ENCODE results near the gene CBX6. TPM values are rescaled to one million over a fixed set of nuclear protein-coding genes. Genes with fewer than 3 reads are reported as not detected.

CBX6 gene
- total RNA-seq, 1 experiment from 2014 or later, result 31.4 TPM

DNA sequence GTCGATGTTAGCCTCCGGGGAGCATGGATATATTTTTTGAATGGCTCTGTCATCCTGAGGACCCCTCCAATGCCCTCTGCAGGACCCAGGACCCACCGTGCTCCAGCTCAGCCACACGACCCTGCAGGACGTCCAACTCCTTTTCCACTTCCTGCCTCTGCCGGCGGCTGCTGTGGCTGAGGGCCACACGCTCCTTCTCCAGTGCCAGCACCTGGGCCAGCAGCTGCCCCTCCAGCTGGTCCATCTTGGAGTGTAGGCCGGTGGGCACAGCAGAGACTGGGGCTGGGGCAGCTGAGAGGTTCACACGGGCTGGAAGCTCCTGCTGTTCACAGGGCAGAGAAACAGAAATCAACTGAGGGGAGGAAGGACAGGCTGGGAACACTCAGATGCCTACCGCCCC lies 43.8 kb downstream of the CBX6 start:
- no peak overlapping the region for H3K4me2 ChIP-seq (ENCODE audit: insufficient read depth, insufficient read length, low read length)
- H3K79me2 ChIP-seq (ENCODE audit: insufficient read depth, low read length), result no peaks in the 10 kb centered on the region
- H3K27me3 Mint-ChIP-seq (ENCODE audit: low read depth), result peaks cover 2% of the 10 kb centered on the region; the same call in 1 of the 2 replicates
- H3K9ac ChIP-seq (ENCODE audit: extremely low read depth, insufficient read length, low read length), result no peak overlapping the region
- H2BK20ac ChIP-seq (ENCODE audit: low read depth, low read length, poor library complexity, severe bottlenecking), result no peak overlapping the region
- no peak overlapping the region for H2BK5ac ChIP-seq (ENCODE audit: insufficient read length, low read length)
- DNase-seq, result no peak
- H3K79me1 ChIP-seq (ENCODE audit: insufficient read depth, low read depth, low read length, poor library complexity, severe bottlenecking), result no peaks in the 10 kb centered on the region
- no CpG with 5 or more reads among the region's 11 CpGs for WGBS (ENCODE audit: extremely low coverage, insufficient read length, low lambda C conversion rate)
- H3K4ac ChIP-seq (ENCODE audit: low read depth, low read length), result no peak overlapping the region
- H3K23ac ChIP-seq (ENCODE audit: insufficient read length, low read depth, low read length), result no peak overlapping the region
- no peaks in the 10 kb centered on the region for H3K9me3 ChIP-seq (ENCODE audit: control insufficient read depth, low read depth, low read length)
- H2BK15ac ChIP-seq (ENCODE audit: low read depth, low read length), result no peak overlapping the region
- H2AK5ac ChIP-seq (ENCODE audit: insufficient read length, low read length), result no peak overlapping the region
- no peak overlapping the region for H3K27ac ChIP-seq (ENCODE audit: insufficient read length, low read depth, low read length)
- no peak overlapping the region for H2BK12ac ChIP-seq (ENCODE audit: insufficient read length, low read depth, low read length)
- no peaks in the 10 kb centered on the region for H3K9me3 Mint-ChIP-seq
- no peaks in the 10 kb centered on the region for H3K4me1 ChIP-seq (ENCODE audit: insufficient read depth, low read length)
- H3T11ph ChIP-seq (ENCODE audit: low read length), result no peak overlapping the region
- no peak overlapping the region for H3K4me3 Mint-ChIP-seq
- H3K27ac Mint-ChIP-seq, result no peak overlapping the region
- H3K56ac ChIP-seq (ENCODE audit: insufficient read length, low read depth, low read length), result no peak overlapping the region
- H3K4me1 Mint-ChIP-seq, result peaks cover 20 to 25% of the 10 kb centered on the region in 2 experiments
- no peaks in the 10 kb centered on the region for H3K36me3 Mint-ChIP-seq (ENCODE audit: insufficient read depth in 1 of 3, low read depth in 3 of 3)
- H4K91ac ChIP-seq (ENCODE audit: insufficient read length, low read depth, low read length), result no peak overlapping the region
- H3K18ac ChIP-seq (ENCODE audit: insufficient read length, low read depth, low read length), result no peak overlapping the region
- H3K23me2 ChIP-seq (ENCODE audit: insufficient read length, low read depth, low read length, poor library complexity, severe bottlenecking), result no peaks in the 10 kb centered on the region
- no peak overlapping the region for H3K14ac ChIP-seq (ENCODE audit: insufficient read depth, low read length)
- TF ChIP-seq, protein P1, sequence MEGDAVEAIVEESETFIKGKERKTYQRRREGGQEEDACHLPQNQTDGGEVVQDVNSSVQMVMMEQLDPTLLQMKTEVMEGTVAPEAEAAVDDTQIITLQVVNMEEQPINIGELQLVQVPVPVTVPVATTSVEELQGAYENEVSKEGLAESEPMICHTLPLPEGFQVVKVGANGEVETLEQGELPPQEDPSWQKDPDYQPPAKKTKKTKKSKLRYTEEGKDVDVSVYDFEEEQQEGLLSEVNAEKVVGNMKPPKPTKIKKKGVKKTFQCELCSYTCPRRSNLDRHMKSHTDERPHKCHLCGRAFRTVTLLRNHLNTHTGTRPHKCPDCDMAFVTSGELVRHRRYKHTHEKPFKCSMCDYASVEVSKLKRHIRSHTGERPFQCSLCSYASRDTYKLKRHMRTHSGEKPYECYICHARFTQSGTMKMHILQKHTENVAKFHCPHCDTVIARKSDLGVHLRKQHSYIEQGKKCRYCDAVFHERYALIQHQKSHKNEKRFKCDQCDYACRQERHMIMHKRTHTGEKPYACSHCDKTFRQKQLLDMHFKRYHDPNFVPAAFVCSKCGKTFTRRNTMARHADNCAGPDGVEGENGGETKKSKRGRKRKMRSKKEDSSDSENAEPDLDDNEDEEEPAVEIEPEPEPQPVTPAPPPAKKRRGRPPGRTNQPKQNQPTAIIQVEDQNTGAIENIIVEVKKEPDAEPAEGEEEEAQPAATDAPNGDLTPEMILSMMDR (conservative IDR thresholded peaks at IDR 0.05), result no peak
- no peaks in the 10 kb centered on the region for H3K27me3 ChIP-seq (ENCODE audit: insufficient read depth, low read length)
- no peak overlapping the region for H4K8ac ChIP-seq (replicated peaks; ENCODE audit: insufficient read length, low read depth, low read length)
- H4K20me1 ChIP-seq (ENCODE audit: control insufficient read depth, insufficient read depth, insufficient read length), result no peaks in the 10 kb centered on the region
- H4K5ac ChIP-seq (ENCODE audit: insufficient read length, low read depth, low read length), result no peak overlapping the region
- H2AFZ ChIP-seq (ENCODE audit: low read length), result no peak overlapping the region
- H2BK120ac ChIP-seq (ENCODE audit: low read depth, low read length, poor library complexity, severe bottlenecking), result no peak overlapping the region
